Keratinocyte (primary cell): ENCODE data around the gene GBGT1. TPM values are rescaled to one million over a fixed set of nuclear protein-coding genes. Genes with fewer than 3 reads are reported as not detected.

Experiments used
- DNase-seq: peaks from one replicate; pipeline ENCODE4 v3.0.0-alpha.2; 2011; ENCODE audit warnings: low read depth, missing footprints, low spot score
- FAIRE-seq: peaks from 2 replicates; lab custom pipeline; 2011; peaks lifted over from hg19 to GRCh38; lab: Jason Lieb, UNC
- H2AFZ ChIP-seq: 2 replicates; pipeline ENCODE4 v1.6.0; 2012; ENCODE audit warnings: low read length, control low read depth, inconsistent platforms; ENCODE audit not compliant: control insufficient read depth
- H3K27ac ChIP-seq: 2 replicates; pipeline ENCODE4 v1.5.1; 2011; ENCODE audit warnings: low read length; ENCODE audit not compliant: control insufficient read depth, insufficient read depth
- H3K27me3 ChIP-seq: 3 replicates; pipeline ENCODE4 v1.6.0; 2011; ENCODE audit warnings: low read length; ENCODE audit not compliant: control insufficient read depth, insufficient read depth; ENCODE audit errors: extremely low read depth
- H3K36me3 ChIP-seq, 2 experiments: 2 replicates in 1 of 2; 3 replicates in 1 of 2; pipeline ENCODE4 v1.5.1; 2011; ENCODE audit warnings: low read length in 2 of 2, mild to moderate bottlenecking in 1 of 2; ENCODE audit not compliant: control insufficient read depth in 2 of 2, insufficient read depth in 2 of 2; ENCODE audit errors: extremely low read depth in 1 of 2
- H3K4me1 ChIP-seq: 3 replicates; pipeline ENCODE4 v1.5.1; 2011; ENCODE audit warnings: low read length; ENCODE audit not compliant: control insufficient read depth, insufficient read depth; ENCODE audit errors: extremely low read depth
- H3K4me2 ChIP-seq: 3 replicates; pipeline ENCODE4 v1.6.0; 2011; ENCODE audit warnings: low read depth, low read length; ENCODE audit not compliant: control insufficient read depth, insufficient read depth; ENCODE audit errors: extremely low read depth
- H3K4me3 ChIP-seq, 3 experiments: fragments of 200-600 bp in 1 of 3; sonication (generic) in 1 of 3; 2 replicates in 2 of 3; 3 replicates in 1 of 3; pipeline ENCODE4 v1.5.1; 2011 to 2016; ENCODE audit warnings: low read length in 3 of 3, mild to moderate bottlenecking in 3 of 3, control low read depth in 2 of 3, inconsistent platforms in 1 of 3, low read depth in 1 of 3, mixed read lengths in 1 of 3, mixed run types in 1 of 3, moderate library complexity in 1 of 3; ENCODE audit not compliant: control insufficient read depth in 2 of 3, insufficient read depth in 2 of 3; ENCODE audit errors: extremely low read depth in 1 of 3
- H3K79me2 ChIP-seq: 2 replicates; pipeline ENCODE4 v1.6.0; 2012; ENCODE audit warnings: low read length; ENCODE audit not compliant: control insufficient read depth, insufficient read depth
- H3K9ac ChIP-seq: 3 replicates; pipeline ENCODE4 v1.6.0; 2011; ENCODE audit warnings: low read length; ENCODE audit not compliant: control insufficient read depth, insufficient read depth; ENCODE audit errors: extremely low read depth
- H3K9me1 ChIP-seq: 3 replicates; pipeline ENCODE4 v1.6.0; 2011; ENCODE audit warnings: low read length; ENCODE audit not compliant: control insufficient read depth, insufficient read depth; ENCODE audit errors: extremely low read depth
- H3K9me3 ChIP-seq: 2 replicates; pipeline ENCODE4 v1.5.1; 2012; ENCODE audit warnings: low read depth, low read length; ENCODE audit not compliant: control insufficient read depth
- H4K20me1 ChIP-seq: 3 replicates; pipeline ENCODE4 v1.6.0; 2011; ENCODE audit warnings: low read length; ENCODE audit not compliant: control insufficient read depth, insufficient read depth; ENCODE audit errors: extremely low read depth
- EZH2 ChIP-seq: IDR thresholded peaks from one replicate; pipeline ENCODE4 v1.6.1; 2012; ENCODE audit warnings: inconsistent platforms, mild to moderate bottlenecking, low read length, moderate library complexity
- dilution Hi-C: fragments of 300-500 bp; cut with MboI; formaldehyde crosslinking; loops from one replicate; pipeline ENCODE4 v1.7.0; 2020; ENCODE audit warnings: low sequenced_read_pairs; ENCODE audit not compliant: extremely low pct_ligation_motif_present
- polyA plus RNA-seq, 5 experiments: library from polyadenylated mRNA; depleted of rRNA in 3 of 5; stranded (reverse) in 3 of 5; stranded (forward) in 1 of 5; unstranded in 1 of 5; fragments of >200 nt; gene quantifications; 1 replicate in 1 of 5; 2 replicates in 3 of 5; 3 replicates in 1 of 5; pipeline versions ENCODE4 v1.2.1 to v1.2.3, GENCODE V29; 2011 to 2012; ENCODE audit warnings: missing spikeins in 2 of 5, low read depth in 1 of 5, low replicate concordance in 1 of 5
- TF ChIP-seq, protein P1 (sequence below), 3 experiments: IDR thresholded peaks in 1 of 3; conservative IDR thresholded peaks in 1 of 3; optimal IDR thresholded peaks in 1 of 3; 2 replicates in 2 of 3; 3 replicates in 1 of 3; pipeline versions ENCODE3 to v1.5.1; 2011; ENCODE audit warnings: low read length in 3 of 3, mild to moderate bottlenecking in 3 of 3, moderate library complexity in 2 of 3, control low read depth in 1 of 3, inconsistent platforms in 1 of 3; ENCODE audit not compliant: insufficient read depth in 2 of 3; ENCODE audit errors: extremely low read depth in 1 of 3

The GBGT1 gene
- polyA plus RNA-seq, 1 donor (not counting 4 experiments of a cell fraction or from before 2014, with no cell fraction given): 0.54 TPM

DNA sequence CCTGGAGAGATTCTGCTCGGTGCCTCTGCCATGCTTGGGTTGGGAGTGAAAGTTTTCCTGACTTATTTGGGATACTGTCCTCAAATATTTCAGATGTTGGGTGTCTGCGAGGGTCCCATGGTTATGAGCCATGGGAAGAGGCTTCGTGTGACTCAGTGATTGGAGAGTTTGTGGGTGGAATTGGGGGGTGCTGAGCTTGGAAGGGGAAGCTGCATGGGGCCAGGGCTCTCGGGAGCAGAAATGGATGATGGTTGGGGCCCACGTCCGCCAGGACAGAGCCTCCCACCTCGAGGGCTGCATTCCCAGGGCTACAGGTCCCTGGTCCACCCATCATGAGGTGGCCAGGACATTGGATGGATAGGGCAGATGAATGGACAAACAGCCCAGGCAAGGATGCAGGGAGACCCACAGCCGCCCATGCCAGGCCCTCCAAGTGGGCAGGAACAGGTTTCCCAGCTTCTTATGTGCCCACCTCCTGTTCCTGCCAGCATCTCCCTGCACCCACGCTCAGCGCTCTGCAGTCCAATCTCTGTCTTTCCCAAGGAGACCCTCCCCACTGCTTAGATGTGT, 39.9 kb upstream of the GBGT1 start:
- DNase-seq (no peak), FAIRE-seq (no peak)
- no peak overlapping the region for H3K9ac ChIP-seq
- no peaks in the 10 kb centered on the region for H3K36me3 ChIP-seq
- dilution Hi-C loops: no loop called here
- no peaks in the 10 kb centered on the region for H3K9me3 ChIP-seq
- H4K20me1 ChIP-seq: no peaks in the 10 kb centered on the region
- H3K79me2 ChIP-seq: no peaks in the 10 kb centered on the region
- no peaks in the 10 kb centered on the region for H3K4me1 ChIP-seq
- TF ChIP-seq, protein P1, sequence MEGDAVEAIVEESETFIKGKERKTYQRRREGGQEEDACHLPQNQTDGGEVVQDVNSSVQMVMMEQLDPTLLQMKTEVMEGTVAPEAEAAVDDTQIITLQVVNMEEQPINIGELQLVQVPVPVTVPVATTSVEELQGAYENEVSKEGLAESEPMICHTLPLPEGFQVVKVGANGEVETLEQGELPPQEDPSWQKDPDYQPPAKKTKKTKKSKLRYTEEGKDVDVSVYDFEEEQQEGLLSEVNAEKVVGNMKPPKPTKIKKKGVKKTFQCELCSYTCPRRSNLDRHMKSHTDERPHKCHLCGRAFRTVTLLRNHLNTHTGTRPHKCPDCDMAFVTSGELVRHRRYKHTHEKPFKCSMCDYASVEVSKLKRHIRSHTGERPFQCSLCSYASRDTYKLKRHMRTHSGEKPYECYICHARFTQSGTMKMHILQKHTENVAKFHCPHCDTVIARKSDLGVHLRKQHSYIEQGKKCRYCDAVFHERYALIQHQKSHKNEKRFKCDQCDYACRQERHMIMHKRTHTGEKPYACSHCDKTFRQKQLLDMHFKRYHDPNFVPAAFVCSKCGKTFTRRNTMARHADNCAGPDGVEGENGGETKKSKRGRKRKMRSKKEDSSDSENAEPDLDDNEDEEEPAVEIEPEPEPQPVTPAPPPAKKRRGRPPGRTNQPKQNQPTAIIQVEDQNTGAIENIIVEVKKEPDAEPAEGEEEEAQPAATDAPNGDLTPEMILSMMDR (optimal IDR thresholded peaks at IDR 0.05 in 1 of 3, IDR thresholded peaks at IDR 0.05 in 1 of 3, conservative IDR thresholded peaks at IDR 0.05 in 1 of 3; ENCODE audit: extremely low read depth in 1 of 3, insufficient read depth in 2 of 3, low read length in 3 of 3): no peak
- no peak for TF ChIP-seq EZH2
- H3K27ac ChIP-seq: no peak overlapping the region
- H3K4me2 ChIP-seq: no peak overlapping the region
- H3K27me3 ChIP-seq: peaks cover 7% of the 10 kb centered on the region
- no peak overlapping the region for H3K4me3 ChIP-seq
- H3K9me1 ChIP-seq: no peaks in the 10 kb centered on the region
- H2AFZ ChIP-seq: no peak overlapping the region

DNA sequence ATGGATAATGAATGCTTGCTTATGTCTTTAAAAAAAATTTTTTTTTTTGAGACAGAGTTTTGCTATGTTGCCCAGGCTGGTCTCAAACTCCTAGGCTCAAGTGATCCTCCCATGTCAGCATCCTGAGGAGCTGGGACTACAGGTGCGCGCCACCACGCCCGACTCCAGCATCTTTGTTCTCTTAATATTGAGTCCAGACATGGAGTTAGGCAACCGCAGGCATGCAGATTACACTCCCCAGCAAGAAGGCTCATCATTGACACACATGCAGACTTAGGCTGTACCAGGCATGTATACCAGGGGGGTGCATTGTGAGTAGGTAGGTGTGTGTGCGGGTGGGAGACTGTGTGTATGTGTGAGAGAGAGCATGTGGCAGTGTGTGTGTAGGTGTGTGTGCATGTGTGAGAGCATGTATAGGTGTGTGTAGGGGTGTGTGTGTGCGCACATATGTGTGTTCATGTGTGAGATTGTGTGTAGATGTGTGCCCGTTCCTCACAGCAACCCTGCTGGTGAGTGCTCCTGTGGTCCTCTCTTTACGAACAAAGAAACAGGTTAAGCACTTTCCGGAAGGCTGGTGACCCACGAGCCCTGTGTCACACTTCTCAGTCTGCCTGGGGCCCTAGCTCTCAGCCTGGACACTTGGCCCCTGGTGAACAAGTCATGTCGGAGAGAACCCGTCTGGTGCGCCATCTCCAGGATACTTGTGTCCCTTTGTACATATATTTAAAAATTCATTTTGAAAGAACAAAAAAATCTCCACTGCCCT, 39.2 kb upstream of the GBGT1 start:
- no peaks in the 10 kb centered on the region for H3K4me1 ChIP-seq
- H3K4me3 ChIP-seq: no peak overlapping the region
- no peaks in the 10 kb centered on the region for H3K9me3 ChIP-seq
- H3K9me1 ChIP-seq: no peaks in the 10 kb centered on the region
- H3K27me3 ChIP-seq: peaks cover 7% of the 10 kb centered on the region
- no peaks in the 10 kb centered on the region for H3K36me3 ChIP-seq
- TF ChIP-seq, protein P1 (optimal IDR thresholded peaks at IDR 0.05 in 1 of 3, IDR thresholded peaks at IDR 0.05 in 1 of 3, conservative IDR thresholded peaks at IDR 0.05 in 1 of 3; ENCODE audit: extremely low read depth in 1 of 3, insufficient read depth in 2 of 3, low read length in 3 of 3): no peak
- no peak for TF ChIP-seq EZH2
- no peak overlapping the region for H3K27ac ChIP-seq
- no peak overlapping the region for H3K4me2 ChIP-seq
- H2AFZ ChIP-seq: no peak overlapping the region
- H4K20me1 ChIP-seq: no peaks in the 10 kb centered on the region
- FAIRE-seq: no peak
- H3K9ac ChIP-seq: no peak overlapping the region
- no peaks in the 10 kb centered on the region for H3K79me2 ChIP-seq
- dilution Hi-C loops: no loop called here
- DNase-seq: no peak
